Activated CD4-positive, CD25-positive, alpha-beta regulatory T cell treated with anti-CD3 and anti-CD28 coated beads, Interleukin-2, amount 50 U/mL, for 72 hours (primary cell): ENCODE results near the gene COPZ1.
A peak's percentile ranks its signal among the peaks of the same experiment; 100 is the strongest.
"Not testable (repeated sequence)": the region's sequence is repeated elsewhere in the genome, so short reads cannot be mapped to it uniquely, and the experiment has no call there.

Source experiments
- DNase-seq: peaks from one replicate; pipeline ENCODE4 v3.0.0; 2021

Gene COPZ1, protein sequence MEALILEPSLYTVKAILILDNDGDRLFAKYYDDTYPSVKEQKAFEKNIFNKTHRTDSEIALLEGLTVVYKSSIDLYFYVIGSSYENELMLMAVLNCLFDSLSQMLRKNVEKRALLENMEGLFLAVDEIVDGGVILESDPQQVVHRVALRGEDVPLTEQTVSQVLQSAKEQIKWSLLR

DNA sequence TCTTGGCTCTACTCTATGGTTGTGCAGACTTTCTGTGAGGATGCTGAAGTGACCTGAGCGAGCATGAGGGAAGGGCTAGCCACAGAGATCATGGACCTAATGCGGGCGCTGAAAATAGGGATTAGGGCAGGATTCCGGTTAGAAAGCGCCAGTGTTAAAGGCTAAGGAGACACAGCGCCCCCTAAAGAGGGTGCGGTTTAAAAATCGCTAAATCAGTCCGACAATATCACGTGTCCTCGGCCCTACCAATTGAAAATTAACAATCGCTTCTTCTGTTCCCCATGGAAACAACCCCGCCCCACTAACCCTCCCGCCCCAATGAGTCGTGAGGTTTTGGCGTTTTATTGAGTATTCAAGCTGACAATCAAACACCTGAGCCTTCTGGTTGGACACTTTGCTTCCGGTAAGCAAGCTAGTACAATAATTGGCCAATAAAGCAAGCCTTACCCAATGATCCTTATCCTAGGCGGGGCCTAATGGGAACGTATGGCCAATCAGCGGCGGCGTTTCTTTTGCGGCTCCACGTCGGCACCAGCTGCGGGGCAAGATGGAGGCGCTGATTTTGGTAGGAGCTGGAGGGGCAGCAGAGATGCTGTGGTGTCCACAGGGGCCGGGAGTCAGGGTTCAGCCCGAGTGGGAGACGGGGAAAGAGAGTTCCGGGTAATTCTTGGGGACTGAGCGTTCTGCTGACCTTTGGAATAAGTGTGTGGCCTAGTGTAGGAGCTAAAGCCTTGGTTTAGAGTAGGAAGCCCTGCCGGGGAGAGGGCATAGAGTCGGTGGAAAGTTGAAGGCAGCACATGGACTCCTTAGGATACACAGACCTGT lies at the start of gene COPZ1:
Gene COPZ1, plus strand, starts transcription at position 515 of the 825 bp plus-strand sequence. Its CDS starts 33 bp downstream, at position 548.
- DNase-seq, result peak; percentile 85

DNA sequence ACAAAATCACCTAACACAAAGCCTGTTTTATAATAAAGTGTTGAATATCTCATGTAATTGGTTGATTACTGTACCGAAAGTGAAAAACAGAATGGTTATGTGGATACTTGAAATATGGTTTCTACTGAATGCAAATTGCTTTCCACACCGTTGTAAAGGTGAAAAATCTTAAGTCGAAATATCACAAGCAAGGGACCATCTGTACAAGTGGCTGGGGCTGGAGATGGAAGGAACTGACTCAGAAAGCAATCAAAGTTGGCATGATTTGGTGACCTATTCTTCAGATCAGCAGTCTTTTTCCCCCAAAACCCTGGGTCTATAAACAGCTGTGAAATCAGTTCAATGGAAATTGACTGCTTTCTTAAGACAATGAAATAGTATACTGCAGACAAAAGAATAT lies 48.6 kb upstream of the COPZ1 start:
- no peak for DNase-seq

DNA sequence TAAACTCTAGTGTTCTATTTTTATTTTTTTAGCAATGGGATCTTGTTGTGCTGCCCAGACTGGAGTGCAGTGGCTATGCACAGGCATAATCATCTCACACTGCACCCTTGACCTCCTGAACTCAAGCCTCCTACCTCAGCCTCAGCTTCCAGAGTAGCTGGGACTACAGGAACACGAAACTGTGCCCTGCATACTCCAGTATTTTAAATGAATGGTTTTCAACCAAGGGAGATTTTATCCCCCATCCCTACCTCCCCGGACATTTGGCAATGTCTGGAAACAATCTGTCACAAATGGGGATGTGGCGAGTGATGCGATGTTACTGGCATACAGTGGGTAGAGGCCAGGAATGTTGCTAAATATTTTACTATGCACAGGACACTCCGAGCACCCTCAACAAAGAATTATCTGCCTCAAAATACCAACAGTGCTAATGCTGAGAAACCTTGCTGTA lies 47.1 kb upstream of the COPZ1 start:
- DNase-seq, result no peak

DNA sequence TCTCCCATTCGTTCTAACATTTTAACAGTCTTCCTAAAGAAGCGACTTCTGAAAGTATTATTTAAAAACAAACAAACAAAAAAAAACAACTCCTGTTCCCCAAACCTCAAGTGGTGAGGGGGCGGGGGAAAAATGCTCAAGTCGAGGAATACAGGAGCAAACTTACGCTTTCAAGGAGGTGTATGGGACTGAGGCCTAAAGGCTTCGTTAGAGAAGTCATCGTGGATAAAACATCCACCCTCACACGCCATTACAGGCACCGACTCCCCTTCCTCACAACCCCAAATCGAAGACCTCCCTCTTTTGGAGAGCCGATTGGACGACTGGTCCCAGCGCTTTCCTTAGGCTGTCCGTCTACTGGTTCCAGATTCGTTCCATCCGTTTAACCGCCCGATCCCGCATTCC lies 45.7 kb upstream of the COPZ1 start:
- no peak for DNase-seq

DNA sequence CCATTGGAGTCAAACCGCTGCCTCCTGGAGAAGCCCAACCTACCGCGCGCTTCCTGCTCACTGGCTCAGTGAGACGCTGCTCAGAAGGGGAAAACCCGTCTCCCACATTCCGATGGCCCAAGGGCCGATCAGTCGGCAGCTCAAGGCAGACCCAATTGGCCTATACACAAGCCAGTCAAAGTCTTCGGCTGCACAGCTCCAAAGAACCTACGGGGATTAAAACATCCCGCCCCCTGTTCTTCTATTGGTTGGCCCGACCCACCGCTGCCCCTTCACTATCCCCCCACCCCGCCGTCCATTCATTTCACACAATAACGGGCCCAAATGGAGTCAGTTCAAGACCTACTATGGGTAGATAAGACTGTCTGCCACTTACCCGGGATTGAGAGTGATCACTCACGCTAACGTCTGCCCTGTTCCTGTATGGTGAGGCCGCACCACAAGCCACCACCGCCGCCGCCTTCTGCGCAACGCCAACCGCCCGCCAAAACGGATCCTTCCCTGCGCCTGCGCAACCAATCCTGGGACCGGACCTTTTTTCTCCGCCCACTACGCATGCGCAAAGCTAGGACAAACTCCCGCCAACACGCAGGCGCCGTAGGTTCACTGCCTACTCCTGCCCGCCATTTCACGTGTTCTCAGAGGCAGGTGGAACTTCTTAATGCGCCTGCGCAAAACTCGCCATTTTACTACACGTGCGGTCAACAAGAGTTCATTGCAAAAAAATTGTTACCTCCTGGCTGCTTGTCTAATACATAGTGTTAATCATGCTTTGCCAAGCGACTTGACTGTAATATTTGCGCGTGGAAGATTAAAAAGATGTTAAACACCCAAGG lies 45.1 kb upstream of the COPZ1 start, which contains the start of gene CBX5:
Gene CBX5, minus strand, starts transcription at position 491 of the 836 bp plus-strand sequence. CDS start 22,472 bp downstream, outside the sequence.
- peak; percentile 99 for DNase-seq

DNA sequence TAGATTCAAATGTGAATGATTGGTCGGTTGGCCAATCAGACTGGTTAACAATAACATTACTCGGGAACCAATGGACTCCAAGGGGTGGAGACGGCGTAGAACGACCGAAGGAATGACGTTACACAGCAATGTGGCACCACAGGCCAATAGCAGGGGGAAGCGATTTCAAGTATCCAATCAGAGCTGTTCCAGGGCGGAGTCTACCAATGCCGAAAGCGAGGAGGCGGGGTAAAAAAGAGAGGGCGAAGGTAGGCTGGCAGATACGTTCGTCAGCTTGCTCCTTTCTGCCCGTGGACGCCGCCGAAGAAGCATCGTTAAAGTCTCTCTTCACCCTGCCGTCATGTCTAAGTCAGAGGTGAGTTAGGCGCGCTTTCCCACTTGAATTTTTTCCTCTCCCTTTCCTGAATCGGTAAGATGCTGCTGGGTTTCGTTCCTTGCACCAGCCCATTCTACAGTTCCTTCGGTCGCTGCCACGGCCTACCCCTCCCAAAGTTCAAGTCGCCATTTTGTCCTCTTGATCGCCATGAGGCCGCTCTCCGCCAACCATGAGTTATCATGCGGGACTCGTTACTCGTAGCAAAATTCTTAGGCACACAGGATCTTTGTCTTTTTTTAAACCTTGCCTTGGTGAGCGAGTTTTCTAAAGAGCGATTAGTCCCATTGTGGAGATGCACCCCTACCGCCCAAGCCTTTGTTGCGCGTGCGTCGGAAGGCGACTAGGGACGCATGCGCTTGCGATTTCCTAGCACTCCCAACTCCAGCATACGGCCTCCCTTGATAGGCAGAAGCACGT lies 44.3 kb upstream of the COPZ1 start, which contains the start of gene HNRNPA1:
Gene HNRNPA1, plus strand, starts transcription at position 259 of the 793 bp plus-strand sequence. Its CDS starts 82 bp downstream, at position 341.
- DNase-seq, result peak; percentile 88

DNA sequence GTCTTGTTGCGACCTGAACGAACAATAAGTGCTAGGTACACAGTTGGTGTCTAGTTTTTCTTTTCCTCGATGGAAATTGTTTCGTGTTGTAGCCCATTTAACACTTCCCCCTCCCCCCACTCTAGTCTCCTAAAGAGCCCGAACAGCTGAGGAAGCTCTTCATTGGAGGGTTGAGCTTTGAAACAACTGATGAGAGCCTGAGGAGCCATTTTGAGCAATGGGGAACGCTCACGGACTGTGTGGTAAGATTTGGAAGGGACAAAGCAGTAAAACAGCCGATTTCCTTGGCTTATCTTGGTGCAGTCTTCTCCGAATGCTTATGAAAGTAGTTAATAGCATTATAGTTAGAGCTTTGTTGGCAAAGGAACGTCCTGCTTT lies 43.7 kb upstream of the COPZ1 start:
- DNase-seq, result not testable (repeated sequence)

DNA sequence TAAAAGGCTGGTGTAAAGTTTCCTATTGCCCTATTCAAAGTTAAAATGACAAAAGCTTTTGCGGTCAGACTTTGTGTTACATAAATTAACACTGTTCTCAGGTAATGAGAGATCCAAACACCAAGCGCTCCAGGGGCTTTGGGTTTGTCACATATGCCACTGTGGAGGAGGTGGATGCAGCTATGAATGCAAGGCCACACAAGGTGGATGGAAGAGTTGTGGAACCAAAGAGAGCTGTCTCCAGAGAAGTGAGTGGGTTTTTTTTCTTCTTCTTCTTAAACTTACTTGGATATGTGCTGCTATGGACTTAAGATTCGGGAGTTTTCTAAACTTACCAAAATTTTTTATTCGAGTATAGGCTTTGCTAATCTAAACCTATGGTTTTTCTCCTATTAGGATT lies 43.2 kb upstream of the COPZ1 start:
- not testable (repeated sequence) for DNase-seq

DNA sequence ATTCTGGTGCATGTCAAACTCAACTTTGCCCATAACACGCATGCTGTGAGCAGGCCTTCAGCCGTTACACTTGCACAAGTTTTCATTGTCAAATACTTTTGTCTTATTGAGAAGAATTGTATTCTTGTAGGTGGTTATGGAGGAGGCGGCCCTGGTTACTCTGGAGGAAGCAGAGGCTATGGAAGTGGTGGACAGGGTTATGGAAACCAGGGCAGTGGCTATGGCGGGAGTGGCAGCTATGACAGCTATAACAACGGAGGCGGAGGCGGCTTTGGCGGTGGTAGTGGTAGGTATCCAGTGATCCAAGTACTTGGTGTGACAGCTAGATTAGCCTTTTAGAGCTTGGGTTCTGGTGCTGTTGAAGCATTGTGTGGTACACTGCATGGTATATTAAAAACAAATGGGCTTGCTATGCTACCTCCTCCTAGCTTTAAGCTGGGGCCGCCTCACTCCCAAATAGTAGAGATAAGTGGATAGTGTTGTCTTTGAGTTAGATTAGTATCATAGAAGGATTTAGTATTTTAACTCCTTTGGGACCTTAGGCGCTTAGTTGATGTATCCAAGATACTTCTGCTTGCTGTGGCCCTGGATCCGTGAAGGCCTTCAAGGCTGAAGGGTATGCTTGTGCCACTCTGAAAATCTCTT lies 41.9 kb upstream of the COPZ1 start:
- DNase-seq, result no peak

DNA sequence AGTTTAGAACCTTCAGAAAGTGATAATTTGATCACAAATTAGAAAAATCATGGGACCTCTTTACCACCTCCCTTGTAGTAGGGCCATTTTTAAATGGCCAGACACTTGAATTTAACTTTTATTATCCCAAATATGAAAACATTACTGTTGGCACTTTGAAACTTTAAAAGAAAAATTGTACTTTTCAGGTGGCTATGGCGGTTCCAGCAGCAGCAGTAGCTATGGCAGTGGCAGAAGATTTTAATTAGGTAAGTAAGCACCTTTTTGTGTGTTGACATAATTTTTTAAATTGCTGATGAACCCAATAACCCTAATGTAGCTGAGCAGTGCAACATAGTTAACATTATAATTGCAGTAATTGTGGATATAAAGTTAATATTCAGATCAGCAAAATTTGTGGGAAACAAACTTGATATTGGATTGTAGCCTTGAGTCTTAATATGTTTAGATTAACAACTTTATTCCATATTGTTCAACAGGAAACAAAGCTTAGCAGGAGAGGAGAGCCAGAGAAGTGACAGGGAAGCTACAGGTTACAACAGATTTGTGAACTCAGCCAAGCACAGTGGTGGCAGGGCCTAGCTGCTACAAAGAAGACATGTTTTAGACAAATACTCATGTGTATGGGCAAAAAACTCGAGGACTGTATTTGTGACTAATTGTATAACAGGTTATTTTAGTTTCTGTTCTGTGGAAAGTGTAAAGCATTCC lies 40.7 kb upstream of the COPZ1 start:
- not testable (repeated sequence) for DNase-seq

DNA sequence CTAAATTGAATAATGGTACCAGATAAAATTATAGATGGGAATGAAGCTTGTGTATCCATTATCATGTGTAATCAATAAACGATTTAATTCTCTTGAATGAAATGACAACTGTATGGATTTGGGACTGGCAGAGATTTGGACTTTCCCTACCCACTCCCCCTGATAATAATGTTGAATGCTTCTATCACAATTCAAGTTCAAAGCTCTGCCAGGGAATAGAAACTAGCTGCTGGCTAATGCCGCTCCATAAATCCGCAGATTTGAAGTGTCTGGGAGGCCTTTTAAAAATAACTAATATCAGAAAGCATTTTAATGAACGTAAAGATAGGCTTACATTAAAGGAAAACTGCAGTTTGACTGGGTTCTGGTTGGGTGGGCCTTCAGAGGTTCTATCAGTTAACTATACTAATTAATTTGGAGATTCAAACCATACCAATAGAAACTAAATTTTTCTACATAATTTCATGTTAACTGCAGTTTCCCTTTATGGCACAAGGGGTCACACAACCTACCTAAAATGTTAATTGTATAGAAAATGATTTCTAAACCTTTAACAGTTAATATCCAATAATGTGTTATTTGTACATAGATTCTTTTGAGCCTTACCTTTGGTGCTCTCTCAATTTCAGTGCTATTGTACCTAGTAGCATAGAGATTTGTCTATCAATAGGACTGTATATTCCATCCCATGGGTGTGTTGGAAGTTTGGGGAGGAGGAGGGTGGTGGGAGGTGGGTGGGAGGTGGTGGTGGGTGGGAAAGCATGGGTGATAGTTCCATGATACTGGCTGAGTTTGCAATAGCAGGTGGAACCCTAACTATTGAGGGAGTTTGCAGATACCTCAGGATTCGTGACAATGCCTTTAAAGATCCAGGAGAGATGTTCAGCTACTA lies 39.5 kb upstream of the COPZ1 start:
- DNase-seq, result no peak

DNA sequence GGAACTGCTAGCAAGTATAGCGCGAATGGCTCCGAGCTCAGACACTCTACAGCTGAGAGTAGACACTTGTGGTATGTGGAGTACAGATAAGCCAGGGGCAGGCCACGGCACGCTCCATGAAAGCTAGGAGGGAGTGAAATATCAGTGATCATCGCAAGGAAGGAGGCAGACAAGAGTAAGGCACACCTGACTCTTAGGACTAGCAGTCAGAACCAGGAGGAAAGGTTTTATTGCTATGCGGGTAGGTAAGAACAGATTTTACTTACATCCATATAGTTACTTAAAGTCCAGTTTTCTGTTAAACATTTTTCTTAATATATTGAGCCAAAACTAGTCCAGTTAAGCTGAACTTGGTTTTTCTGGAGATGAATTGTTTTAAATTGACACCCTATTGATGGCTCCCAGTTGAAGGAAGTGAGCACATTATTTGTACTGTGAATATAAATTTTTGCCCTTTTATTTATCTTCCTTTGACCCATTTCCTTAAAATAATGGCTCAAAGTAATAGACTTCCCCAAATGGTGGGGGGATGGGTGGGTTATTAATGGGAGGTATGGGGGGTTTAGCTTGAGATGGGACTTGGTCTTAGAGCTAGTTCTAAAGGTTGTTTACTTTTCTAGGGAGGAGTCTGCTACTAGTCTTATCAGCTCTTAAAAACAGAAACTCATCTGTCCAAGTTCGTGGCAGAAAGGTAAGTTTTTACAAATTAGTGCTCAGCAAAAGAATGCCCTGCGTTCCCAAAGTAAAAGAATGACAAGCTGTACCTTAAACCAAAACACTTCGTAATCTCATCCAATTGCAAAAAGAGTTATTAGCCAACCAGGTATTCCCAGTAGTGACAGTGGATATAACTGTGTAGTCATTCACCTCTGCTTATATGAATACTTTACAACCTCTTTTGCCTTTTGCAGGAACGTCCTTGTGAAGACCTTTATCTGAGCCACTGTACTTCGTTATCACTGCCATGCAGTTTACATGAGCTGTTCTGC lies 38.6 kb upstream of the COPZ1 start:
- DNase-seq, result no peak

DNA sequence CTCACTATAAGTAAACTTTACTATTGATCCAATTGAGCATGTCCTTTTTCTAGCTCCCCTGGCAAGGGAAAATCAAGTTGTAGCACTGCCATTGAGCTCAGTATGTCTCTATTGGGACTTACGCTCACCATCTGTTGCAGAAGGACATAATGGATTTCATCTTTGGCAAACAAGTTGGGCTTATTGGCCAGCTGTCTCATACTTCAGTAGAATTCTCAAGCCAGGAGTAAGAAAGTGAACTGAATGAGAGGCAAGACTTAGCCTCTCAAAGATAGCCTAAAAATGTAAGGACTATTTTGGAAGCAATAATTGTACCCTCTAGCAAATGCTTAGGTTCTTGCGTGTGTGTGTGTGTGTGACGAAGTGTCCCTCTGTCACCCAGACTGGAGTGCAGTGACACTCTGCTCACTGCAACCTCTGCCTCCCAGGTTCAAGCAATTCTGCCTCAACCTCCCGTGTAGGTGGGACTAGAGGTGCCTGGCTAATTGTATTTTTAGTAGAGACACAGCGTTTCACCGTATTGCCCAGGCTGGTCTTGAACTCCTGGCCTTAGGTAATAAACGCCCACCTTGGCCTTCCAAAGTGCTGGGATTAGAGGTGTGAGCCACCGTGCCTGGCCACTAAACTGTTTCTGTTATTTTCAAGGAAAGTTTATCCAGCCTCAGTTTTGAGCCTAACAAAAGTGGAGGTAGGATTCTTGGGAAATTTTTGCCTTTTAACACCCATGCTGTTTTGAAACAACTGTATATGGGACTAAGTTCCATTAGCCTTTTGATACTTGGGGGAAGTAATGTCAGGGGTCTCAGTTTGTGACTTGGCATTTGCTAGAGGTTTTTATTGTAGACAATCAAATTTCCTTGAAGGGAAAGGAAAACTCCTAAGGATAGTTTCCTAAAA lies 37.4 kb upstream of the COPZ1 start:
- no peak for DNase-seq

DNA sequence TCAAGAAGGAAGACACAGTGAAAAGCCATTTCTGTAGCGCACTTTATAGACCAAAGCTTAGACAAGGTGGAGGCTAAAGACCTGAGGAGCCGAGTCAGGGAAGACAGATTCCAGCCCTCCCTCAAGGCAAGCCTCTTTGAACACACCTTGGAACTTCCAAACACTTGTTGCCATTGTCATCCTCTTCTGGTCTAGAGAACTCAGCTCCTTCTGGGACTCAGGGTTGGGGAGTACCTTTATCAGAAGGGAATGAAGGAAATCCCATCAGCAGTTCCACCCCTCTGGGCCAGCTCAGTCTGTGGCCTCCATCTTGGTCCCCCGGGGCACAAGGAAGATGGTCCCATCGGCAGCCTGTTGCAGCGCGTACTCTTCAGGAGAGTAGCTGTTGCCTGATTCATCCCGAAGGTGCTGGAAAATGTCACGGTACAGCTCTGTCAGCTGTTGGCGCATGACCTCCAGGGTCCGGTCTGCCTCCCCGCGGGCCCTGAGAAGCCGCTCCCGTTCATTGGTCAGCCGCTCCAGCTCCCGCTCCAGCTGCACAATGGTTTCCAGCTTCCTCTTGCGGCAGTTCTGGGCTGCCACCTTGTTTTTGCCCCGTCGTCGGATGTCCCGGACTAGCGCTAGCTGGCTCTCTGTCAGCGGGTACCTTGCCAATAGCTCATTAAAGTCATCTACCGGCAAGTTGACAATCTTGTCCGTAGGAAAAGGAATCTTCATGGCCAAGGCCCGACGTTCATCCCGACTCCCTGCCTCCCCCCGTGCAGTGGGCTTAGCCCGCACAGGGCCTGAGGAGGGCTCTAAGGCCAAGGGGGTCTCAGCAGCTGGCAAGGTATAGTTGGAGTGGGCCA lies 32.6 kb upstream of the COPZ1 start:
- DNase-seq, result no peak

DNA sequence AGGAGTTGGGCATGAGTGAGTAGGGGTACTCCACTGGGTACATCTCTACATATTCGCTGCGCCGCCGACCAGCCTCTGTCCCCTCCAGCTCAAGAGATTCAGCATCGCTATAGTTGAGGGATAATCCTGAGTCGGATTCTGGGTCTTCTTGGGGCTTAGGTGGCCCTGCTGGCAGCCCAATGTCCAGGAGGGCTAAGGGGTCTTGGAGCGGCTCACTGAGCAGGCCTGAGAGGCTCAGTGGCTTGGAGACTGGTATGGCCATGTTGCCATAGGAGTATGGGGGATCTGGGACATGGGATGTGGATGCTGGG lies 32.0 kb upstream of the COPZ1 start:
- no peak for DNase-seq

DNA sequence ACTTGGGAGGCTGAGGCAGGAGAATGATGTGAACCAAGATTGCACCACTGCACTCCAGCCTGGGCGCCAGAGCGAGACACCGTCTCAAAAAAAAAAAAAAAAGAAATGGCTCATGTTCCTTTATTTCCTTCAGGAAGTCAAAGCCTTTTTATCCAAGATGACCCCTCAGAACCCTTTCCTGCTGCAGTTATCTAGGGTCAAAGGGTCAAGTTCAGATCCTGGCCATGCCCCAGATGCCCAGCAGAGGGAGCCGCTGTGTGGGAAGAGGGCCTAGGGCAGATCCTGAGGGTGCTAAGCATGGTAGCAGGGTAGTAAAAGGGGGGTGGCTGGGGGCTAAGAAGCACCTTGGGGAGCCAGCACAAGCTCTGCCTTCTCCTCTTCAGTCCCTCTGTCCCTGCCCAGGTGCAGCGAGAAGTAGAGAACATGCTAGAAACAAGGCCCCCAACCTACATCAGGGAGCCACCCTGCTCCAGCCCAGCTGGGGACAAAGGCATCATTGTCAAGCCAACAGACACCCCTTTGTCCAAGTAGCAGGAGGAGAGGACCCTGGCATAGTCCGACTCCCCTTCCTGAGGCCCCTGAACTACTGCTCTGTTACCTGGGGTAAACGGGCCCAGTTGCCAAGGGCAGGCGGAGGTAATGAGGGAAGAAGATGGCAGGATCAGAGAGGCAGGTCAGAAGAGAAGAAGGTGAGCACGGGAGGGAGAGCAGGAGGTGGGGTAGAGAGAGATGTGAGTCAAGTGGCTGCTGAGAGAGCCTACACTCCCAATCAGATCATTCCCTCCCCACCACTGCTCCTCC lies 30.6 kb upstream of the COPZ1 start:
- peak; percentile 67 for DNase-seq
